ENCODE data around the gene ACO2. TPM values are rescaled to one million over a fixed set of nuclear protein-coding genes. Genes with fewer than 3 reads are reported as not detected.

The ACO2 gene
- total and polyA plus RNA-seq, 2 of the 4 experiments (the other 2 are of a cell fraction), result 71.3 to 72.9 TPM

DNA sequence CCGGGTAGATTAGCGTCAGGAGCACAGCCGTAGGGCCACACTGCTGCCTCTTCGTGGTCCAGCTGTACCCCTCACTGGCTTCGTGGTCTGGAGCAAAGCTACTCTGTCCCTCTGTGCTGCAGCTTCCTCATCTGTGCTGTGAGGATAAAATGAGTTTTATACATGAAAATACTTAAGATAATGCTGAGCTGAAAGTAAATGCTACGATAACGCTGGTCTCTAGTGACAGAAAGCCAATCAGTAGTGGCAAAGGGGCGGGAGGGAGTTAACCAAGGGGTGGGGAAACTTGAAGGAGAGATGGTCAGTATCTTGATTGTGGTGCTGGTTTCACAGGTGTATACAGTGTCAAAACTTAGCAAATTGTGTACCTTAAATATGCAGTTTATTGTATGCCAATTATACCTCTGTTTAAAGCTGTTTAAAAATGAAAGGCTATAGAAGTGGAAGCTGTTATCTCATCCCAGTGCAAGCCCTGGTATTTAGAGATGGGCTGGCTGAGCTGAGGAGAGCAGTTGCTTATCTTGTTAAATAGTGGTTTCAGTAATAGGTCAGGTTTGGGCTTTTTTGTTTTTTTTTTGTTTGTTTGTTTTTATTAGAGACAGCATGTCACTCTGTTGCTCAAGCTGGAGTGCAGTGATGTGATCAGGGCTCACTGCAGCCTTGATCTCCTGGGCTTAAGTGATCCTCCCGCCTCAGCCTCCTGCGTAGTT is 36.7 kb downstream of the ACO2 start:
- intact Hi-C loops (cut with micrococcal nuclease), result no loop called here

More for the DNA sequence above, 36.7 kb downstream of the ACO2 start:
- Histone ChIP-seq H3K27me3 (ENCODE audit: control insufficient read depth, insufficient read depth, low read length) (no peaks in the 10 kb centered on the region), H2AFZ (replicated peaks; ENCODE audit: low read length, poor library complexity) (no peak overlapping the region), H4K5ac (ENCODE audit: low read depth, low read length) (no peak overlapping the region), H3K79me1 (ENCODE audit: low read depth in 1 of 2, low read length in 2 of 2) (peaks cover 16 to 43% of the 10 kb centered on the region in 2 experiments), H3K14ac (replicated peaks; ENCODE audit: low read depth, low read length) (no peak overlapping the region), H2BK120ac (ENCODE audit: low read depth, low read length) (no peak overlapping the region), H3K36me3 (ENCODE audit: control insufficient read depth, insufficient read depth, low read length) (peaks cover 30% of the 10 kb centered on the region), H2BK20ac (ENCODE audit: low read depth, low read length) (no peak overlapping the region), H3K56ac (ENCODE audit: extremely low read depth, insufficient read depth, low read length) (no peak overlapping the region), H2AK9ac (replicated peaks; ENCODE audit: low read depth, low read length, poor library complexity) (no peak overlapping the region), H3K4me3 (ENCODE audit: insufficient read depth, low read depth, low read length) (no peak overlapping the region), H2BK15ac (ENCODE audit: low read depth, low read length) (no peak overlapping the region), H3K9ac (ENCODE audit: low read depth, low read length) (no peak overlapping the region), H4K8ac (ENCODE audit: low read depth in 2 of 2, low read length in 2 of 2) (no peak overlapping the region), H3K4ac (ENCODE audit: low read depth, low read length) (no peak overlapping the region), H4K91ac (ENCODE audit: insufficient read depth, low read depth, low read length) (no peak overlapping the region), H3K9me1 (ENCODE audit: insufficient read depth, low read length) (0 out of 2 replicates have a peak, but pooled peaks cover 4% of the 10 kb centered on the region), H3K4me1 (ENCODE audit: control insufficient read depth, insufficient read depth, low read length) (no peaks in the 10 kb centered on the region), H3K18ac (ENCODE audit: low read depth, low read length) (no peak overlapping the region), H2BK5ac (ENCODE audit: low read depth, low read length, poor library complexity, severe bottlenecking) (no peak overlapping the region), H4K20me1 (ENCODE audit: insufficient read depth, low read length) (peaks cover 7% of the 10 kb centered on the region; the same call in 1 of the 2 replicates), H3K4me2 (ENCODE audit: low read depth, low read length) (no peak overlapping the region), H3K9me3 (ENCODE audit: control insufficient read depth, insufficient read depth, low read length) (no peaks in the 10 kb centered on the region), H3K27ac (ENCODE audit: insufficient read depth, low read length) (no peak overlapping the region), H3K23ac (ENCODE audit: low read depth, low read length) (no peak overlapping the region), H2AK5ac (ENCODE audit: low read depth, low read length) (no peak overlapping the region)
- POLR2A ChIA-PET (ENCODE audit: unreplicated experiment), result no interaction called here
- ATAC-seq (ENCODE audit: low read depth) (no peak), DNase-seq (no peak)
- in situ Hi-C loops (cut with MboI; ENCODE audit: low sequenced_read_pairs), result loop anchor here (25.0 kb wide), 1 partner anchor 568 kb away; no protein-coding TSS in a partner anchor
- CTCF ChIA-PET, result interaction anchor here (1.1 kb wide), 1 partner anchor 12 kb away, joined by 3 read pairs; no protein-coding TSS in a partner anchor
- no TSS peak for BruUV-seq (replicated peaks)
- 100% methylated on average over 4 of the region's 10 CpGs; no CpG with 5 or more reads in 1 of the 2 experiments for WGBS, 2 experiments (ENCODE audit: extremely low coverage in 2 of 2, insufficient read length in 1 of 2)
- TF ChIP-seq CHD1 (IDR thresholded peaks at IDR 0.05; ENCODE audit: low read depth, low read length), result no peak
- no peak for TF ChIP-seq MXI1 (IDR thresholded peaks at IDR 0.05; ENCODE audit: borderline replicate concordance, low read depth, low read length)
- no peak for TF ChIP-seq BHLHE40 (IDR thresholded peaks at IDR 0.05; ENCODE audit: low read depth, low read length)
- TF ChIP-seq, protein P1, sequence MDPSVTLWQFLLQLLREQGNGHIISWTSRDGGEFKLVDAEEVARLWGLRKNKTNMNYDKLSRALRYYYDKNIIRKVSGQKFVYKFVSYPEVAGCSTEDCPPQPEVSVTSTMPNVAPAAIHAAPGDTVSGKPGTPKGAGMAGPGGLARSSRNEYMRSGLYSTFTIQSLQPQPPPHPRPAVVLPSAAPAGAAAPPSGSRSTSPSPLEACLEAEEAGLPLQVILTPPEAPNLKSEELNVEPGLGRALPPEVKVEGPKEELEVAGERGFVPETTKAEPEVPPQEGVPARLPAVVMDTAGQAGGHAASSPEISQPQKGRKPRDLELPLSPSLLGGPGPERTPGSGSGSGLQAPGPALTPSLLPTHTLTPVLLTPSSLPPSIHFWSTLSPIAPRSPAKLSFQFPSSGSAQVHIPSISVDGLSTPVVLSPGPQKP (IDR thresholded peaks at IDR 0.05; ENCODE audit: borderline replicate concordance, low read depth, low read length), result no peak
- dilution Hi-C loops (cut with HindIII; ENCODE audit: low sequenced_read_pairs, unreplicated experiment), result no loop called here
